ENCODE results near the gene BMP6. TPM values are rescaled to one million over a fixed set of nuclear protein-coding genes. Genes with fewer than 3 reads are reported as not detected.

Gene BMP6
- total RNA-seq, 6 experiments from 2014 or later, result 1.8 to 4.4 (median 2.6) TPM

GRCh38 chr6:7805078-7805849 lies 79.4 kb downstream of the BMP6 start:
- Histone ChIP-seq H3K9me3 (no peaks in the 10 kb centered on the region), H3K27ac (no peak overlapping the region), H3K36me3 (no peaks in the 10 kb centered on the region), H3K4me1 (no peaks in the 10 kb centered on the region), H3K4me3 (no peak overlapping the region), H3K27me3 (no peaks in the 10 kb centered on the region)
- no peak for ATAC-seq
- intact Hi-C loops (cut with DNase I), result no loop called here
- DNase-seq, result no peak
- no peak for TF ChIP-seq POLR2A (IDR thresholded peaks at IDR 0.05)
- TF ChIP-seq CTCF (IDR thresholded peaks at IDR 0.05), result no peak
- WGBS (ENCODE audit: insufficient coverage, low coverage, low lambda C conversion rate, missing lambda C conversion rate), result 50% methylated on average over 11 of the region's 11 CpGs

GRCh38 chr6:7805850-7806214 lies 79.9 kb downstream of the BMP6 start:
- no peaks in the 10 kb centered on the region for H3K36me3 ChIP-seq
- no peak for TF ChIP-seq CTCF (IDR thresholded peaks at IDR 0.05)
- TF ChIP-seq POLR2A (IDR thresholded peaks at IDR 0.05), result no peak
- DNase-seq (no peak), ATAC-seq (no peak)
- H3K27ac ChIP-seq, result no peak overlapping the region
- WGBS (ENCODE audit: insufficient coverage, low coverage, low lambda C conversion rate, missing lambda C conversion rate), result 28% methylated on average over 6 of the region's 6 CpGs
- intact Hi-C loops (cut with DNase I), result no loop called here
- H3K4me3 ChIP-seq, result no peak overlapping the region
- no peaks in the 10 kb centered on the region for H3K9me3 ChIP-seq
- H3K27me3 ChIP-seq, result no peaks in the 10 kb centered on the region
- no peaks in the 10 kb centered on the region for H3K4me1 ChIP-seq

GRCh38 chr6:7806711-7807110 lies 80.8 kb downstream of the BMP6 start:
- intact Hi-C loops (cut with DNase I), result no loop called here
- no peaks in the 10 kb centered on the region for H3K9me3 ChIP-seq

GRCh38 chr6:7809346-7809745 lies 83.4 kb downstream of the BMP6 start:
- ATAC-seq (no peak), DNase-seq (no peak)
- Histone ChIP-seq H3K27me3 (no peaks in the 10 kb centered on the region), H3K27ac (no peak overlapping the region), H3K4me3 (no peak overlapping the region), H3K9me3 (no peaks in the 10 kb centered on the region), H3K4me1 (no peaks in the 10 kb centered on the region), H3K36me3 (no peaks in the 10 kb centered on the region)
- intact Hi-C loops (cut with DNase I), result no loop called here
- WGBS (ENCODE audit: insufficient coverage, low coverage, low lambda C conversion rate, missing lambda C conversion rate), result 61% methylated on average over 7 of the region's 7 CpGs
- TF ChIP-seq CTCF (IDR thresholded peaks at IDR 0.05), result no peak
- TF ChIP-seq POLR2A (IDR thresholded peaks at IDR 0.05), result no peak

More at GRCh38 chr6:7806711-7807110, 80.8 kb downstream of the BMP6 start:
- no peak for ATAC-seq
- no peak overlapping the region for H3K27ac ChIP-seq
- TF ChIP-seq CTCF (IDR thresholded peaks at IDR 0.05) (no peak), POLR2A (IDR thresholded peaks at IDR 0.05) (no peak)
- 32% methylated on average over 1 of the region's 1 CpG for WGBS (ENCODE audit: insufficient coverage, low coverage, low lambda C conversion rate, missing lambda C conversion rate)
- H3K4me1 ChIP-seq, result no peaks in the 10 kb centered on the region
- H3K4me3 ChIP-seq, result no peak overlapping the region
- H3K36me3 ChIP-seq, result no peaks in the 10 kb centered on the region
- no peaks in the 10 kb centered on the region for H3K27me3 ChIP-seq
- DNase-seq, result no peak
